Measurements from ENCODE around the gene MYB. TPM values are rescaled to one million over a fixed set of nuclear protein-coding genes. Genes with fewer than 3 reads are reported as not detected.

MYB gene
- total and polyA plus RNA-seq, 2 of the 8 experiments (the other 6 are each of a cell fraction or from before 2014, with no cell fraction given): 4.0 to 7.6 TPM

DNA sequence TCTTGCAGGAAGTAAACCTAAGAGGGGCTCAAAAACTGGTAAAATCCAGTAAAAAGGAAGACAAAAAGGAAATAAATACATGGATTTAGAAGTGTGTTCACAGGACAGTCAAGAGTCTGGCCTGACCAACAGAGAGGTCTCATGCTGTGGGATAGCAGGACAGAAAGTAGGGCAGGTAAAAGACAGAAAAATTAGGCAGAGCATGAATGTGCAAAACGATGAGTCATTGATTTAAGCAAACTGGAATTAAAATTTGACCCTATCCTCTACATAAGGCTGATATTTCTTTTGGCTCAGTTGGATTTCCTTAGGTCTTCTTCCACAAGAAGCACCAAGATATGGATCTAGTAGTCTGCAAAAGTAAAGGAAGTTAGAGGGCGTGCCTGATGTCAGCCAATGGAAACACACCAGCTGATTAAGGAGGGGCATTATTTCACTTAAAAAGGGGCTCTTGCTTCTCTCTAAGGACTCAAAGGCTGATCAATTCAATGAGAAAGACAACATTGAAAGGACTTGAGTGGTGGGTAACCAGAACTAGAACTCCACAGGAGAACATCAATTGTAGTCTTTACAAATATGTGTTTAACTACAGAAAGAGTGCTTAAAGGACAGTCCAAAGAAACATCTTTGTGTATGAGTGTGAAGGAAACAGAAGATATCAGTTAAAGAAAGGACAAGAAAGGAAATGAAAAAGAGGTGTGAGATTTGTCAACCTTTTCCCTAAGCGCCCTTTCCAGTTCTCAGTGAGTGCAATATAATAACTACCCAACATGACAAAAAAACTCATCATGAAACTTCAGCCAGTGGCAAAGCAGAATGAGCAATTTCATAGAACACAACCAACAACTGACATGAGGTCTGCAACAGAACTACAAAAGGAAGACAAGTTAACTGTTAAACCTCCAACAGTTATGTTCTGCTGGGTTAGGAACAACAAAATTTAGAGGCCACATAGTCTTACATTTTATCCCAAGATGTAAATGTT lies 19.4 kb upstream of the MYB start (continued):
- TF ChIP-seq RXRA (IDR thresholded peaks at IDR 0.05; ENCODE audit: insufficient read depth, low read depth, low read length): no peak
- TF ChIP-seq RAD21 (IDR thresholded peaks at IDR 0.05 in 1 of 2, conservative IDR thresholded peaks at IDR 0.05 in 1 of 2; ENCODE audit: low read depth in 2 of 2, low read length in 2 of 2): no peak
- TF ChIP-seq JUN (IDR thresholded peaks at IDR 0.05; ENCODE audit: low read depth, low read length): no peak
- TF ChIP-seq, protein P1, sequence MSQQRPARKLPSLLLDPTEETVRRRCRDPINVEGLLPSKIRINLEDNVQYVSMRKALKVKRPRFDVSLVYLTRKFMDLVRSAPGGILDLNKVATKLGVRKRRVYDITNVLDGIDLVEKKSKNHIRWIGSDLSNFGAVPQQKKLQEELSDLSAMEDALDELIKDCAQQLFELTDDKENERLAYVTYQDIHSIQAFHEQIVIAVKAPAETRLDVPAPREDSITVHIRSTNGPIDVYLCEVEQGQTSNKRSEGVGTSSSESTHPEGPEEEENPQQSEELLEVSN (IDR thresholded peaks at IDR 0.05): no peak

Data from H1 (cell line).